HG02973 (cell line): ENCODE measurements around the gene TNS1.

ENCODE experiments used
- ATAC-seq: cut with Tn5 transposase; IDR thresholded peaks from one replicate; pipeline ENCODE4 v1.9.1; 2021; ENCODE audit warnings: moderate library complexity; ENCODE audit not compliant: unreplicated experiment

TNS1 gene

GRCh38 chr2:217964275-217965161 is 38.3 kb downstream of the TNS1 start:
- no peak for ATAC-seq

DNA sequence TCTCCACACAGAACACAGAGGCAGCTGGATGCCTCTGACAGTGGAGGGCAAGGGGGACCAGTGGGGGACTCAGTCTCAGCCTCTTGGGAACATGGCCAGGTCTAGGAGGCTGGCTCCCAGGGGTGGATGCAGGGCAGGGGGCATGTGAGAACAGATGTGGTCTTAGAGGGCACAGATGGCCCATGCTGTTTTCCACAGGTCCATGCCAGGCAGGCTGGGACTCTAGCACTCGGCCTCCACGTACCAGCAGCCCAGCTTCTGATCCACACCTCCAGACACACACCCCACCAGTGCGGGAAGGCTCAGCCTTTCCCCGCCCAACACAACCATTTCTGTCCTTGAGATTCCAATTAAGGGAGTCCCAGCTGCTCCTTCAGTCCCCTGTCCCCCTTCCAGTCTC is 42.4 kb downstream of the TNS1 start:
- no peak for ATAC-seq

DNA sequence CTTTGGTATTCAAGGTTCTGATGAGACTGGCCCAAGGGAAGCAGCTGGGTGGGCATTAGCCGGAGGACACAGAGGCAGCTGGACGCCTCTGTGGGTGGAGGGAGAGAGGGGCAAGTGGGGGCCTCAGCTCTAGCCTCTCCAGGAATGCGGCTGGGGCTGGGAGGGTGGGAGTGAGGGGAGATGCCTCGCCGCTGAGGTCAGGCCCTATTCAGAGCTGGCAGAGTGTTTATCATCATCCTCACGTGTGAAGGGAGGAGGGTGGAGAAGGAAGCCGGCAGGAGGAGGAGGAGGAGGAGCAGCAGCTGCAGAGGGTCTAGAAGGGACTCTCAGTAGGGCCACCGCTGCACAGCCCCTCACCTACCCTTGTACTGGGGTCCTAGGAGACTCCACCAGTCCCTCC is 43.1 kb downstream of the TNS1 start:
- ATAC-seq: no peak

- no peak for ATAC-seq
These were observed 43.9 kb downstream of the TNS1 start for GRCh38 chr2:217958884-217959225.

- ATAC-seq: no peak
These were observed 44.5 kb downstream of the TNS1 start for GRCh38 chr2:217958206-217958883.

GRCh38 chr2:217956586-217957457 is 46.0 kb downstream of the TNS1 start:
- no peak for ATAC-seq

DNA sequence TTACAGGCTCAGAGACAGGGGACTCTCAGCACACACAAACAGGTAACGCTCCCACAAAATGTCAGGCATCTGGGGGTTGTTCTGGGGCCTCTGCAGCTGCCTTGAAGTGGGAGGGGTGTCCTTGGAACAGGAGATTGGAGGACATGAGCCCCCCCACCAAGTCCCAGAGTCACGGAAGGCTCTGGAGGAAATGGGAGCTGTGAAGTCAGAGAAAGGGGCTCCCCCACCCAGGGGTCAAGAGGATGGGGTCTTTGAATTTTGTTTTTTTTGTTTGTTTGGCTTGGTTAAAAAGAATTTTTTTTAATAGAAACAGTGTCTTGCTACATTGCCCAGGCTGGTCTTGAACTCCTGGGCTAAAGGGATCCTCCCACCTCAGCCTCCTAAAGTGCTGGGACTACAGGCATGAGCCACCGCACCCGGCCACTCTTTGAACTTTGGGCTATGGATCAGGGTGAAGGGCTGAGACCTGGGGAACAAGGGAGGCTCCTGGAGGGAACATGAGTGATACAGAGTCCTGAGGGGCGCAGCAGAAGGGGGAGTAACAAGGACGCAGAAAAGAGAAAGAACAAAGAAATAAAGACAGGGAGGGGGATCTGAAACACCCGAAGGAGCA is 46.8 kb downstream of the TNS1 start:
- ATAC-seq: no peak

GRCh38 chr2:217954971-217955740 is 47.6 kb downstream of the TNS1 start:
- no peak for ATAC-seq

GRCh38 chr2:217954469-217954868 is 48.3 kb downstream of the TNS1 start:
- ATAC-seq: no peak

DNA sequence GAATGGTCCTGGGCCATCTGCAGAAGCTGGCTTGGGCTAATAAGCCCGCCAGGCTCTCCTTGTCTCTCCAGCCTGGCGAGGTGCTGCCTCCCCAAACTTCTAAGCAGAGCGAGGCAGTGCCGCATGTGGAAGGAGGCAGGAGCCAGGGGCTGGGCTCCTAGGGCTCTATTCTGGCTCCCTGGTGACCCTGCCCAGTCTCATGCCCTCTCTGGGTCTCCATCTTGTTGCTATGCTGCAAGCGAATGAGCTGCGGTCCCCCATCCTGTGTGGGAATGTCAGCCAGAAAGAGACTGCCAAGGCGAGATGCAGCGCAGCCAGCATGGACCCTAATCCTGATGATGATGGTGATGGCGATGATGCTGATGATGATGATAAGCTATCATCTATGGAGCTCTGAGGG is 48.7 kb downstream of the TNS1 start:
- no peak for ATAC-seq

GRCh38 chr2:217953531-217953932 is 49.3 kb downstream of the TNS1 start:
- ATAC-seq: no peak

DNA sequence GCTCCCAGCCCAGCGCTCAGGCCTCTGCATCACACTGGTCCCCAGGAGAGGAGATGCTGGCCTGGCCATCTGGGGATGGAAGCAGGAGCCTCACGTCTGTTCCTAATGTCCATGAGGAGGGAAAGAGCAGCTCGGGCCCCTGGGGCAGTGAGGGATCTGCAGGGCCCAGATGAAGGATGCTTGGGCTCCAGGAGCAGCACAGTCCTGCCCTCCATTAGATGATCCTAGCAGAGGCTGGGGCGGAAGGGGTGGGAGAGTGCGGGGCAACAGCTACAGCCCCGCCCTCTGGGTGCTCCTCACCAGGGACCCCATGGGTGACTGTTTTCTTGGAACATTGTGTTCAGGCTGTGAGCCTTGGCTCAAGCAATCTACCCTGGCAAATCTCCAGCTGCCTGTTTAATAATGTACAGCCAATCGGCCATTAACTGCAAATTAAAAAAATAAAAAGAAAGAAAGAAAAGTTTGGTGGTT is 49.7 kb downstream of the TNS1 start:
- no peak for ATAC-seq

GRCh38 chr2:217952409-217952808 is 50.4 kb downstream of the TNS1 start:
- no peak for ATAC-seq

GRCh38 chr2:217951521-217952247 is 51.1 kb downstream of the TNS1 start:
- ATAC-seq: no peak

- no peak for ATAC-seq
These were observed 51.7 kb downstream of the TNS1 start for GRCh38 chr2:217951091-217951490.

DNA sequence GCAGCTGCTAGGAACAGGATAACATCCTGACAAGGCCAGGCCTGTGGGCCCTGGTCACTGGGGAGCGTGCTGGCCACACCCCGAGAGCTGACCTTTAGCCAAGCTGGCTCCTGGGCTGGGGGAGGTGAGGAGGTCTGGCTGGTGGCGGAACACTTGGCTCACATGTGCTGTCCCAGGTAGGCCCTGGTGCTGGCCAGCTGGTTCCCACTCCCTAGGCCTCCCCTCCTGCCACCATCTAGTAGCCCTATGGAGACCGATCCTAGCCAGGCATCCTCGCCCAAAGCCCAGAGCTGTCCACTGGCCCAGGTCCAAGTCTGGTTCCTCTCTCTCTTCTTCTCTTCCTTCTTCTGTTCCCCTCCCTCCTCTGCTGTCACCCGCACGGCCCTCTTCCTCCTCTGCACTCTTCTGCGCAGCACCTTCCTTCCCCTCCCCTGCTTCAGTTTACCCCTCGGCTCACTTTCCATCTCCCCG is 52.4 kb downstream of the TNS1 start:
- ATAC-seq: no peak

GRCh38 chr2:217949447-217949846 is 53.3 kb downstream of the TNS1 start:
- no peak for ATAC-seq

- no peak for ATAC-seq
These were observed 53.9 kb downstream of the TNS1 start for GRCh38 chr2:217948897-217949296.

GRCh38 chr2:217948351-217948791 is 54.4 kb downstream of the TNS1 start:
- ATAC-seq: no peak
